HepG2 (cell line): ENCODE data around the gene MIF4GD. TPM values are rescaled to one million over a fixed set of nuclear protein-coding genes. Genes with fewer than 3 reads are reported as not detected.

ENCODE experiments used
- MAZ ChIP-seq, 2 experiments: sonication (generic) in 1 of 2; formaldehyde crosslinking in 1 of 2; IDR thresholded peaks; 2 replicates each; pipeline versions ENCODE4 v1.5.0 to v1.6.1; 2012 to 2020; ENCODE audit warnings: low read depth in 2 of 2, mild to moderate bottlenecking in 2 of 2, borderline replicate concordance in 1 of 2, improper control_type of control experiment in 1 of 2, low read length in 1 of 2, missing genetic modification reagents in 1 of 2, moderate library complexity in 1 of 2
- MIER3 ChIP-seq: IDR thresholded peaks from 2 replicates; pipeline ENCODE4 v1.6.1; 2016; ENCODE audit warnings: missing compliant biosample characterization, borderline replicate concordance
- NCOR1 ChIP-seq: fragments of 200-600 bp; sonication (generic); IDR thresholded peaks from 2 replicates; pipeline ENCODE4 v1.7.0; 2017; ENCODE audit warnings: antibody characterized with exemption, low read length, borderline replicate concordance
- SRSF9 ChIP-seq: fragments of 200-400 bp; formaldehyde crosslinking; IDR thresholded peaks from 2 replicates; pipeline ENCODE4 v1.6.1; 2018; ENCODE audit warnings: borderline replicate concordance, mild to moderate bottlenecking, low read depth, low read length; ENCODE audit not compliant: insufficient read depth, poor library complexity, severe bottlenecking
- TRIM24 ChIP-seq: sonication (generic); formaldehyde crosslinking; IDR thresholded peaks from 2 replicates; pipeline ENCODE4 v1.8.0; 2022; ENCODE audit warnings: mild to moderate bottlenecking, missing genetic modification reagents
- WIZ ChIP-seq: sonication (generic); formaldehyde crosslinking; IDR thresholded peaks from 2 replicates; pipeline ENCODE4 v1.5.1; 2020; ENCODE audit warnings: mild to moderate bottlenecking, missing genetic modification reagents
- ZBTB21 ChIP-seq: sonication (generic); formaldehyde crosslinking; IDR thresholded peaks from 2 replicates; pipeline ENCODE4 v1.4.0; 2020; ENCODE audit warnings: missing genetic modification reagents
- ZNF331 ChIP-seq: sonication (generic); formaldehyde crosslinking; IDR thresholded peaks from 2 replicates; pipeline ENCODE4 v1.4.0; 2020; ENCODE audit warnings: missing genetic modification reagents
- ZNF501 ChIP-seq: sonication (generic); formaldehyde crosslinking; IDR thresholded peaks from 2 replicates; pipeline ENCODE4 v1.5.1; 2020; ENCODE audit warnings: mild to moderate bottlenecking, moderate library complexity, missing genetic modification reagents
- ZNF629 ChIP-seq: sonication (generic); formaldehyde crosslinking; conservative IDR thresholded peaks from 2 replicates; pipeline ENCODE4 v1.5.0; 2020; ENCODE audit warnings: missing genetic modification reagents
- ZNF660 ChIP-seq: sonication (generic); formaldehyde crosslinking; IDR thresholded peaks from 2 replicates; pipeline ENCODE4 v1.5.1; 2020; ENCODE audit warnings: mild to moderate bottlenecking, low read depth, missing genetic modification reagents, borderline replicate concordance
- ZNF674 ChIP-seq: sonication (generic); formaldehyde crosslinking; IDR thresholded peaks from 2 replicates; pipeline ENCODE4 v1.5.0; 2020; ENCODE audit warnings: low read depth, mild to moderate bottlenecking, missing genetic modification reagents
- ZNF747 ChIP-seq: sonication (generic); formaldehyde crosslinking; IDR thresholded peaks from 2 replicates; pipeline ENCODE4 v1.8.1; 2023; ENCODE audit warnings: missing genetic modification reagents, mild to moderate bottlenecking, borderline replicate concordance
- ZNF761 ChIP-seq: sonication (generic); formaldehyde crosslinking; conservative IDR thresholded peaks from 2 replicates; pipeline ENCODE4 v1.4.0; 2020; ENCODE audit warnings: mild to moderate bottlenecking, missing genetic modification reagents
- polyA plus RNA-seq, 8 experiments: library from polyadenylated mRNA; depleted of rRNA in 3 of 8; stranded (reverse) in 7 of 8; unstranded in 1 of 8; fragments of >200 nt; fragmentation: Illumina TruSeq in 4 of 8; extraction: Trizol in 4 of 8; gene quantifications; 2 replicates each; pipeline versions ENCODE4 v1.2.1 to v1.2.3, GENCODE V29; 2011 to 2016; ENCODE audit warnings: low read depth in 4 of 8, missing spikeins in 1 of 8, mixed read lengths in 1 of 8; ENCODE audit not compliant: insufficient read depth in 1 of 8
- total RNA-seq, 5 experiments: library from RNA; depleted of rRNA; stranded (reverse); fragments of >200 nt; fragmentation: Illumina TruSeq; extraction: Trizol; gene quantifications; 2 replicates each; pipeline ENCODE4 v1.2.3, GENCODE V29; 2016; ENCODE audit warnings: low read depth in 1 of 5
- TF ChIP-seq, protein P1 (sequence below): sonication (generic); formaldehyde crosslinking; IDR thresholded peaks from 2 replicates; pipeline ENCODE4 v1.5.0; 2020; ENCODE audit warnings: mild to moderate bottlenecking, missing genetic modification reagents, borderline replicate concordance
- TF ChIP-seq, protein P2 (sequence below), 2 experiments: sonication (generic) in 1 of 2; formaldehyde crosslinking in 1 of 2; IDR thresholded peaks; 2 replicates each; pipeline versions ENCODE4 v1.4.0 to v1.6.1; 2018 to 2020; ENCODE audit warnings: missing genetic modification reagents in 2 of 2, borderline replicate concordance in 1 of 2, low read depth in 1 of 2, mild to moderate bottlenecking in 1 of 2, missing biosample characterization in 1 of 2
- TF ChIP-seq, protein P3 (sequence below): IDR thresholded peaks from 2 replicates; pipeline ENCODE4 v1.6.1; 2016; ENCODE audit warnings: control low read depth
- TF ChIP-seq, protein P4 (sequence below): sonication (generic); formaldehyde crosslinking; IDR thresholded peaks from 2 replicates; pipeline ENCODE4 v1.8.1; 2023; ENCODE audit warnings: missing genetic modification reagents, inconsistent platforms, borderline replicate concordance

Gene MIF4GD
- total and polyA plus RNA-seq, 2 of the 13 experiments (the other 11 are each of a cell fraction or from before 2014, with no cell fraction given): 14.0 to 28.0 TPM

DNA sequence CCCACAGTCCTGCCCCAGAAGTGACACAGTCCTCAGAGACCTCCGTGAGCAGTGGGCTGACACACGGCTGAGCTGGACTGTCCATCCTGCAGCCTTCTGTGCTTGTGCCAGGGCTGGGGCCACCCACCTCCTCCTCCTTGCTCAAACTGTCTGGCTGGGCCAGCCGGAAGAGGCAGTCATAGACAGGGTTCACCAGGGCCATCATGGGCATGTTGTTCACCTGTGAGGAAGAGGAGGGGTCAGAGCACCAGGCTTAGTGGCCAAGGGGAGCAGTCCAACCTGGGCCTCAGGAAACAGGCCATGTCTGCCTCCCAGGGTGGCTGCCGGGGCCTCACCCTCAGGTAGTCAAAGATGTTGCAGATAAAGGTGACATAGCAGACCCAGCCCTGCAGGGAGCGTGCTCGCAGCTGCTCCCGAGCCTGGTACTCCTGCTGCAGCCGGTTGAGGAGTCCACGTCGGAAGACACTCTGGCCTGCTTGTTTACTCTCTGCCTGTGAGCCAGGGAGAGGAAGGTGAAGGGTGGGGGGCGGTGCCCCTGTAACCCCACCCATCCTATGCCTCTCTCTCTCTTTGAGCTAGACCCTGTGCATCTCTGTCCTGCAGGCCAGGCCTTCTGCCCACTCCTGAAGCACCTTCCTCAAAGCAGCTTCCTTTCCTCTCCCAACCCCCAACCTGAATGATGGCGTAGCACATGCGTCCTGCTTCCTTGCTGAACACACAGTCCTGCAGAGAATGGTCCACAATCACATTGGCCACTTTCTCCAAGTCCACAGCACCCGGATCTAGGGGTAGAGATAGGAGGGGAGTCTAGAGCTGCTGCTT is 3.4 kb downstream of the MIF4GD start (continued):
- TF ChIP-seq MAZ (IDR thresholded peaks at IDR 0.05; ENCODE audit: borderline replicate concordance, low read depth, low read length) (no peak), MAZ (CRISPR knock-in tag; IDR thresholded peaks at IDR 0.05; ENCODE audit: low read depth) (no peak; the same call in 1 of the 2 replicates), ZNF761 (CRISPR knock-in tag) (0 out of 2 replicates have a peak, but pooled peaks have one; percentile 47), SRSF9 (no peak), TRIM24 (CRISPR knock-in tag) (no peak), ZNF331 (CRISPR knock-in tag) (peak; percentile 58; the same call in 1 of the 2 replicates), ZNF674 (no peak), ZNF747 (CRISPR knock-in tag) (no peak), ZNF660 (CRISPR knock-in tag) (no peak), ZBTB21 (no peak), NCOR1 (no peak), ZNF629 (CRISPR knock-in tag) (no peak), ZNF501 (CRISPR knock-in tag) (0 out of 2 replicates have a peak, but pooled peaks have one; percentile 13), MIER3 (CRISPR knock-in tag) (peak; percentile 68; the same call in 1 of the 2 replicates), WIZ (CRISPR knock-in tag) (no peak)
- TF ChIP-seq, protein P1, sequence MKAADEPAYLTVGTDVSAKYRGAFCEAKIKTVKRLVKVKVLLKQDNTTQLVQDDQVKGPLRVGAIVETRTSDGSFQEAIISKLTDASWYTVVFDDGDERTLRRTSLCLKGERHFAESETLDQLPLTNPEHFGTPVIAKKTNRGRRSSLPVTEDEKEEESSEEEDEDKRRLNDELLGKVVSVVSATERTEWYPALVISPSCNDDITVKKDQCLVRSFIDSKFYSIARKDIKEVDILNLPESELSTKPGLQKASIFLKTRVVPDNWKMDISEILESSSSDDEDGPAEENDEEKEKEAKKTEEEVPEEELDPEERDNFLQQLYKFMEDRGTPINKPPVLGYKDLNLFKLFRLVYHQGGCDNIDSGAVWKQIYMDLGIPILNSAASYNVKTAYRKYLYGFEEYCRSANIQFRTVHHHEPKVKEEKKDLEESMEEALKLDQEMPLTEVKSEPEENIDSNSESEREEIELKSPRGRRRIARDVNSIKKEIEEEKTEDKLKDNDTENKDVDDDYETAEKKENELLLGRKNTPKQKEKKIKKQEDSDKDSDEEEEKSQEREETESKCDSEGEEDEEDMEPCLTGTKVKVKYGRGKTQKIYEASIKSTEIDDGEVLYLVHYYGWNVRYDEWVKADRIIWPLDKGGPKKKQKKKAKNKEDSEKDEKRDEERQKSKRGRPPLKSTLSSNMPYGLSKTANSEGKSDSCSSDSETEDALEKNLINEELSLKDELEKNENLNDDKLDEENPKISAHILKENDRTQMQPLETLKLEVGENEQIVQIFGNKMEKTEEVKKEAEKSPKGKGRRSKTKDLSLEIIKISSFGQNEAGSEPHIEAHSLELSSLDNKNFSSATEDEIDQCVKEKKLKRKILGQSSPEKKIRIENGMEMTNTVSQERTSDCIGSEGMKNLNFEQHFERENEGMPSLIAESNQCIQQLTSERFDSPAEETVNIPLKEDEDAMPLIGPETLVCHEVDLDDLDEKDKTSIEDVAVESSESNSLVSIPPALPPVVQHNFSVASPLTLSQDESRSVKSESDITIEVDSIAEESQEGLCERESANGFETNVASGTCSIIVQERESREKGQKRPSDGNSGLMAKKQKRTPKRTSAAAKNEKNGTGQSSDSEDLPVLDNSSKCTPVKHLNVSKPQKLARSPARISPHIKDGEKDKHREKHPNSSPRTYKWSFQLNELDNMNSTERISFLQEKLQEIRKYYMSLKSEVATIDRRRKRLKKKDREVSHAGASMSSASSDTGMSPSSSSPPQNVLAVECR (CRISPR knock-in tag): peak; percentile 89
- TF ChIP-seq, protein P2, sequence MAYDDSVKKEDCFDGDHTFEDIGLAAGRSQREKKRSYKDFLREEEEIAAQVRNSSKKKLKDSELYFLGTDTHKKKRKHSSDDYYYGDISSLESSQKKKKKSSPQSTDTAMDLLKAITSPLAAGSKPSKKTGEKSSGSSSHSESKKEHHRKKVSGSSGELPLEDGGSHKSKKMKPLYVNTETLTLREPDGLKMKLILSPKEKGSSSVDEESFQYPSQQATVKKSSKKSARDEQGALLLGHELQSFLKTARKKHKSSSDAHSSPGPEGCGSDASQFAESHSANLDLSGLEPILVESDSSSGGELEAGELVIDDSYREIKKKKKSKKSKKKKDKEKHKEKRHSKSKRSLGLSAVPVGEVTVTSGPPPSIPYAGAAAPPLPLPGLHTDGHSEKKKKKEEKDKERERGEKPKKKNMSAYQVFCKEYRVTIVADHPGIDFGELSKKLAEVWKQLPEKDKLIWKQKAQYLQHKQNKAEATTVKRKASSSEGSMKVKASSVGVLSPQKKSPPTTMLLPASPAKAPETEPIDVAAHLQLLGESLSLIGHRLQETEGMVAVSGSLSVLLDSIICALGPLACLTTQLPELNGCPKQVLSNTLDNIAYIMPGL (CRISPR knock-in tag; IDR thresholded peaks at IDR 0.05; ENCODE audit: borderline replicate concordance in 1 of 2, low read depth in 1 of 2): peak; percentile 85 to 91; a peak in 3 of 4 replicates
- TF ChIP-seq, protein P3, sequence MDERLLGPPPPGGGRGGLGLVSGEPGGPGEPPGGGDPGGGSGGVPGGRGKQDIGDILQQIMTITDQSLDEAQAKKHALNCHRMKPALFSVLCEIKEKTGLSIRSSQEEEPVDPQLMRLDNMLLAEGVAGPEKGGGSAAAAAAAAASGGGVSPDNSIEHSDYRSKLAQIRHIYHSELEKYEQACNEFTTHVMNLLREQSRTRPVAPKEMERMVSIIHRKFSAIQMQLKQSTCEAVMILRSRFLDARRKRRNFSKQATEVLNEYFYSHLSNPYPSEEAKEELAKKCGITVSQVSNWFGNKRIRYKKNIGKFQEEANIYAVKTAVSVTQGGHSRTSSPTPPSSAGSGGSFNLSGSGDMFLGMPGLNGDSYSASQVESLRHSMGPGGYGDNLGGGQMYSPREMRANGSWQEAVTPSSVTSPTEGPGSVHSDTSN (CRISPR knock-in tag): no peak
- TF ChIP-seq, protein P4, sequence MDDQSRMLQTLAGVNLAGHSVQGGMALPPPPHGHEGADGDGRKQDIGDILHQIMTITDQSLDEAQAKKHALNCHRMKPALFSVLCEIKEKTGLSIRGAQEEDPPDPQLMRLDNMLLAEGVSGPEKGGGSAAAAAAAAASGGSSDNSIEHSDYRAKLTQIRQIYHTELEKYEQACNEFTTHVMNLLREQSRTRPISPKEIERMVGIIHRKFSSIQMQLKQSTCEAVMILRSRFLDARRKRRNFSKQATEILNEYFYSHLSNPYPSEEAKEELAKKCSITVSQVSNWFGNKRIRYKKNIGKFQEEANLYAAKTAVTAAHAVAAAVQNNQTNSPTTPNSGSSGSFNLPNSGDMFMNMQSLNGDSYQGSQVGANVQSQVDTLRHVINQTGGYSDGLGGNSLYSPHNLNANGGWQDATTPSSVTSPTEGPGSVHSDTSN (CRISPR knock-in tag): no peak
